Smooth muscle cell (in vitro differentiated cells): ENCODE measurements around the gene CDC42BPA. TPM values are rescaled to one million over a fixed set of nuclear protein-coding genes. Genes with fewer than 3 reads are reported as not detected.

Experiments used
- DNase-seq: peaks from one replicate; lab custom pipeline; 2025; ENCODE audit not compliant: unreplicated experiment; lab: John Stamatoyannopoulos, UW
- H2AFZ ChIP-seq: fragments of 200-600 bp; sonication (generic); 2 replicates; pipeline ENCODE4 v1.6.0; 2016; ENCODE audit warnings: antibody characterized with exemption, low read depth, mild to moderate bottlenecking
- H3F3A ChIP-seq: fragments of 200-600 bp; sonication (generic); 2 replicates; pipeline ENCODE4 v1.6.0; 2017; ENCODE audit warnings: antibody characterized with exemption, low read depth
- H3K27ac ChIP-seq: fragments of 200-600 bp; sonication (generic); 2 replicates; pipeline ENCODE4 v1.5.1; 2016; ENCODE audit warnings: low read depth, mild to moderate bottlenecking
- H3K27me3 ChIP-seq: fragments of 200-600 bp; sonication (generic); 2 replicates; pipeline ENCODE4 v1.6.1; 2016; ENCODE audit warnings: low read depth, mild to moderate bottlenecking
- H3K36me3 ChIP-seq: fragments of 200-600 bp; sonication (generic); 2 replicates; pipeline ENCODE4 v1.5.1; 2016; ENCODE audit warnings: low read depth
- H3K4me1 ChIP-seq: fragments of 200-600 bp; sonication (generic); 2 replicates; pipeline ENCODE4 v1.5.1; 2016; ENCODE audit warnings: low read depth
- H3K4me2 ChIP-seq: fragments of 200-600 bp; sonication (generic); 2 replicates; pipeline ENCODE4 v1.6.0; 2016; ENCODE audit warnings: mild to moderate bottlenecking
- H3K4me3 ChIP-seq: fragments of 200-600 bp; sonication (generic); 2 replicates; pipeline ENCODE4 v1.5.1; 2016; ENCODE audit warnings: mild to moderate bottlenecking
- H3K79me2 ChIP-seq: fragments of 200-600 bp; sonication (generic); 2 replicates; pipeline ENCODE4 v1.6.0; 2016; ENCODE audit warnings: low read depth, mild to moderate bottlenecking
- H3K9ac ChIP-seq: fragments of 200-600 bp; sonication (generic); 2 replicates; pipeline ENCODE4 v1.6.0; 2016; ENCODE audit warnings: low read depth
- H3K9me3 ChIP-seq: fragments of 200-600 bp; sonication (generic); replicated peaks from 2 replicates; pipeline ENCODE4 v1.5.1; 2016; ENCODE audit warnings: low read depth
- H4K20me1 ChIP-seq: fragments of 200-600 bp; sonication (generic); 2 replicates; pipeline ENCODE4 v1.6.0; 2016; ENCODE audit warnings: low read depth
- CTCF ChIP-seq: fragments of 200-600 bp; sonication (generic); IDR thresholded peaks from 2 replicates; pipeline ENCODE4 v1.5.1; 2017; ENCODE audit warnings: borderline replicate concordance, mild to moderate bottlenecking, antibody characterized with exemption; ENCODE audit not compliant: insufficient read depth, poor library complexity, severe bottlenecking
- WGBS: methylation state at CpG from one replicate; pipeline ENCODE4 v1.1.7; 2016; ENCODE audit warnings: low lambda C conversion rate; 5-methylcytosine and 5-hydroxymethylcytosine counted together
- polyA plus RNA-seq: library from polyadenylated mRNA; unstranded; fragments of >200 nt; fragmentation: Nextera tagmentation; extraction: Ambion mirVana; gene quantifications from 2 replicates; pipeline ENCODE4 v1.2.1, GENCODE V29; 2016
- total RNA-seq: library from RNA; depleted of rRNA; stranded (reverse); fragments of >200 nt; gene quantifications from 2 replicates; pipeline ENCODE4 v1.2.3, GENCODE V29; 2014

CDC42BPA gene
- total and polyA plus RNA-seq, 2 experiments from 2014 or later, result 14.8 to 34.9 TPM

- H3K27me3 ChIP-seq, result no peaks in the 10 kb centered on the region
- no peak overlapping the region for H3K27ac ChIP-seq
- no peak overlapping the region for H3K4me3 ChIP-seq
- no peaks in the 10 kb centered on the region for H3K4me1 ChIP-seq
- peaks cover 52% of the 10 kb centered on the region for H3K79me2 ChIP-seq
- peaks cover 83% of the 10 kb centered on the region for H4K20me1 ChIP-seq
- no peak overlapping the region for H3K4me2 ChIP-seq
- no peaks in the 10 kb centered on the region for H3K36me3 ChIP-seq
- no peaks in the 10 kb centered on the region for H3K9me3 ChIP-seq
- H3F3A ChIP-seq, result no peaks in the 10 kb centered on the region
- no peak overlapping the region for H3K9ac ChIP-seq
- WGBS, result 91% methylated on average over 1 of the region's 1 CpG
- H2AFZ ChIP-seq, result no peak overlapping the region
- TF ChIP-seq CTCF, result no peak
- no peak for DNase-seq
Observed at GRCh38 chr1:227219715-227220292, 98.5 kb downstream of the CDC42BPA start.

DNA sequence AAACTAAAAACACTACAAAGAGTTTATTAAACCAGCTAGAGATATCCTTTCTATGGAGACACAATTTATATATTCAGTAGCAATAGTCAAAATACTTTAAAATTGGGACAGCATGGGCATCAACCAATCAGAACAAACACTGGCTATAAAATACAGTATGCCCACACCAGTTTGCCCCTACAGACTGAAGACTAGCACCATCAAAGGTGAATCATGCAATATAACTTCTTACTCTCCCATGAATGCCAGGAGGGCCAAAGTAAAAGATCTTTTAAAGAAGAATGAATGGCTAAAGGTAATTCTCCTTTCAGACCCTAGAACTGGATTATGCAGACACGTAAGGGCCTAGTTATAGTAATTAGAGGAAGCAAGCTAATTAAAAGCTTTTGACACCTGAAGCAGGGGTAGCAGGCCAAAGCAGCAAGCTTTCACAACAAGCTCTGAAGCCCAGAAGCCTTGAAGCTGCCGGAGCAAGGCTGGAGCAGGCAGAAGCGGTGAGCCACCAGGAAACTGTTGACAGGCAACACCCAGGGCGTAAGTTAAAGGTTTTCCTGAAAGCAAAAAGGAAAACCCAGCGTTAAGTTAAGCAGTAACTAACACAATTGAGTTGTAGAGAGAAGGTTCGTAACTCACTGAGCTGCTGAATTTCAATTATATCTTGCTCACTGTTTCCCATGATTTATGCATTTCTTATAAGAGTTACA lies 99.3 kb downstream of the CDC42BPA start:
- Histone ChIP-seq H3K9me3 (no peaks in the 10 kb centered on the region), H2AFZ (no peak overlapping the region)

GRCh38 chr1:227215863-227216510 lies 102.3 kb downstream of the CDC42BPA start:
- H3K79me2 ChIP-seq, result peaks cover 45% of the 10 kb centered on the region
- no peak overlapping the region for H3K4me3 ChIP-seq
- no peak overlapping the region for H3K9ac ChIP-seq
- no peaks in the 10 kb centered on the region for H3K4me1 ChIP-seq
- H3F3A ChIP-seq, result no peaks in the 10 kb centered on the region
- H2AFZ ChIP-seq, result no peak overlapping the region
- no peaks in the 10 kb centered on the region for H3K27me3 ChIP-seq
- no peak for TF ChIP-seq CTCF
- H3K4me2 ChIP-seq, result no peak overlapping the region
- WGBS, result 93% methylated on average over 2 of the region's 2 CpGs
- H3K9me3 ChIP-seq, result no peaks in the 10 kb centered on the region
- no peak for DNase-seq
- no peak overlapping the region for H3K27ac ChIP-seq
- peaks cover 3% of the 10 kb centered on the region for H3K36me3 ChIP-seq
- peaks cover 59% of the 10 kb centered on the region for H4K20me1 ChIP-seq

More for the DNA sequence above, 99.3 kb downstream of the CDC42BPA start:
- Histone ChIP-seq H3K79me2 (peaks cover 52% of the 10 kb centered on the region), H3K4me3 (no peak overlapping the region), H3K27ac (no peak overlapping the region), H4K20me1 (peaks cover 81% of the 10 kb centered on the region), H3K36me3 (no peaks in the 10 kb centered on the region), H3K27me3 (no peaks in the 10 kb centered on the region), H3K4me1 (no peaks in the 10 kb centered on the region), H3K4me2 (no peak overlapping the region), H3F3A (no peaks in the 10 kb centered on the region), H3K9ac (no peak overlapping the region)
- 85% methylated on average over 6 of the region's 6 CpGs for WGBS
- DNase-seq, result no peak
- TF ChIP-seq CTCF, result no peak
